HG02642 (cell line): ENCODE data around the gene TTC21A.
"Not testable (repeated sequence)": the region's sequence is repeated elsewhere in the genome, so short reads cannot be mapped to it uniquely, and the experiment has no call there.

ENCODE experiments used
- ATAC-seq: cut with Tn5 transposase; IDR thresholded peaks from one replicate; pipeline ENCODE4 v1.9.1; 2021; ENCODE audit warnings: mild to moderate bottlenecking; ENCODE audit not compliant: unreplicated experiment, poor library complexity

Gene TTC21A, protein sequence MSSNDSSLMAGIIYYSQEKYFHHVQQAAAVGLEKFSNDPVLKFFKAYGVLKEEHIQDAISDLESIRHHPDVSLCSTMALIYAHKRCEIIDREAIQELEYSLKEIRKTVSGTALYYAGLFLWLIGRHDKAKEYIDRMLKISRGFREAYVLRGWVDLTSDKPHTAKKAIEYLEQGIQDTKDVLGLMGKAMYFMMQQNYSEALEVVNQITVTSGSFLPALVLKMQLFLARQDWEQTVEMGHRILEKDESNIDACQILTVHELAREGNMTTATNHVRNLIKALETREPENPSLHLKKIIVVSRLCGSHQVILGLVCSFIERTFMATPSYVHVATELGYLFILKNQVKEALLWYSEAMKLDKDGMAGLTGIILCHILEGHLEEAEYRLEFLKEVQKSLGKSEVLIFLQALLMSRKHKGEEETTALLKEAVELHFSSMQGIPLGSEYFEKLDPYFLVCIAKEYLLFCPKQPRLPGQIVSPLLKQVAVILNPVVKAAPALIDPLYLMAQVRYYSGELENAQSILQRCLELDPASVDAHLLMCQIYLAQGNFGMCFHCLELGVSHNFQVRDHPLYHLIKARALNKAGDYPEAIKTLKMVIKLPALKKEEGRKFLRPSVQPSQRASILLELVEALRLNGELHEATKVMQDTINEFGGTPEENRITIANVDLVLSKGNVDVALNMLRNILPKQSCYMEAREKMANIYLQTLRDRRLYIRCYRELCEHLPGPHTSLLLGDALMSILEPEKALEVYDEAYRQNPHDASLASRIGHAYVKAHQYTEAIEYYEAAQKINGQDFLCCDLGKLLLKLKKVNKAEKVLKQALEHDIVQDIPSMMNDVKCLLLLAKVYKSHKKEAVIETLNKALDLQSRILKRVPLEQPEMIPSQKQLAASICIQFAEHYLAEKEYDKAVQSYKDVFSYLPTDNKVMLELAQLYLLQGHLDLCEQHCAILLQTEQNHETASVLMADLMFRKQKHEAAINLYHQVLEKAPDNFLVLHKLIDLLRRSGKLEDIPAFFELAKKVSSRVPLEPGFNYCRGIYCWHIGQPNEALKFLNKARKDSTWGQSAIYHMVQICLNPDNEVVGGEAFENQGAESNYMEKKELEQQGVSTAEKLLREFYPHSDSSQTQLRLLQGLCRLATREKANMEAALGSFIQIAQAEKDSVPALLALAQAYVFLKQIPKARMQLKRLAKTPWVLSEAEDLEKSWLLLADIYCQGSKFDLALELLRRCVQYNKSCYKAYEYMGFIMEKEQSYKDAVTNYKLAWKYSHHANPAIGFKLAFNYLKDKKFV (N-terminal part only)

DNA sequence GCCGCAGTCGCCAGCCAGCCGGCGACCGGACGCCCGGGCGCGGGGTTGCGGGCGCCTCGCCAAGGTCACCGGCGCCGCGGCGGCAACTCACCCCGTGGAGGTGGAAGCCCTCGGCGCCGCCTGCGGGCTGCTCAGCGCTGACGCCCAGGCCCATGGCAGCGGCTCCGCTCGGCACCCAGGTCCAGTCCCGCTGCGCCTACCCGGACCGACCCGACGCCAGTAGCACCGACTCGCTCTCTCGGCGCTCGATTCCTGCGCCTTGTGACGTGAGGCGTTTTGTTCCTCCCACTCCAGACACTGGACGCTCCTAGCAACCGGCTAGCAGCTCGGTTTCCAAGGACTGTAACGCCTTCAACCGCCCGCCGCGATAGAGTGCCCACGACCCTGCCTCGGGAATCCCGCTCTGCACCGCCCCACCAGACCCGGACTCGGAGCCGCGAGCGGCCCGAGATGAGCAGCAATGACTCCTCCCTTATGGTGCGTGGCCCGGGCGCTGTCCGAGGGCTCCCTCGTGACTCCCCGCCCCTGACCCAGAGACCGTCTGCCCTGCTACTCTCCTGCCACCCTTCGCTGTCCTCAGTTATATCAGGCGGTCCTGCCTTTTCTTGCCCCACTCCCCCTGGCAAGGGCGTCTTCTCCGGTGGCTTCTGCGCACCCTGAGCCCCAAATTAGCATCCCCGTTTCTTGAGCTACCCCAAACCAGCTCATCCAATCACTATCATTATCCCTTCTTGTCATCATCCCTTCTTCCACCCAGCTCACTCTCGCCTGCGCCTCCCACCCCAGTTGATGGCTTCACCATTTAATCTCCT, at the start of gene TTC21A, which contains the start of gene GORASP1:
Gene TTC21A, plus strand, starts transcription at position 293 of the 812 bp plus-strand sequence. Its CDS starts 158 bp downstream, at position 451.
Gene GORASP1, minus strand, starts transcription at position 240 of the 812 bp plus-strand sequence. Its CDS starts 86 bp downstream, at position 154.
- peak; percentile 64 for ATAC-seq

DNA sequence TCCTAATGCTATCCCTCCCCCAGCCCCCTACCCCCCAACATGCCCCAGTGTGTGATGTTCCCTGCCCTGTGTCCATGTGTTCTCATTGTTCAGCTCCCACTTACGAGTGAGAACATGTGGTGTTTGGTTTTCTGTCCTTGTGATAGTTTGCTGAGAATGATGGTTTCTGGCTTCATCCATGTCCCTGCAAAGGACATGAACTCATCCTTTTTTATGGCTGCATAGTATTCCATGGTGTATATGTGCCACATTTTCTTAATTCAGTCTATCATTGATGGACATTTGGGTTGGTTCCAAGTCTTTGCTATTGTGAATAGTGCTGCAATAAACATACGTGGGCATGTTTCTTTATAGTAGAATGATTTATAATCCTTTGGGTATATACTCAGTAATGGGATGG, 46.3 kb upstream of the TTC21A start:
- not testable (repeated sequence) for ATAC-seq

DNA sequence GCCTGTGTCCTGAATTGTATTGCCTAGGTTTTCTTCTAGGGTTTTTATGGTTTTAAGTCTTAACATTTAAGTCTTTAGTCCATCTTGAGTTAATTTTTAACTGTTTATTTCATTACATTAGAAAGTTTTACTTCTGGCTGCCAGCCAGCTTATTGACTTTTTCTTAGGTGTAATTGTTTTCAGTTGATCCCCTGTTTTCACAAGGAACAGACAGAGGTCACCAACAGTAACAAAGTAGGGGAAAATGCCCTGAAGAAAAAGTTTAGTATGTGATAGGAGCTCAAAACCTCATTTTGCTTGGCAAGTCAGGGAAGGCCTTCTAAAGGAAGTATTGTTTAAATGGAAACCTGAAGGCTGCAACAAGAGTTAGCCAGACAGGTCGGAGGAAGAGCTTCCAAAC, 45.3 kb upstream of the TTC21A start:
- ATAC-seq: no peak

DNA sequence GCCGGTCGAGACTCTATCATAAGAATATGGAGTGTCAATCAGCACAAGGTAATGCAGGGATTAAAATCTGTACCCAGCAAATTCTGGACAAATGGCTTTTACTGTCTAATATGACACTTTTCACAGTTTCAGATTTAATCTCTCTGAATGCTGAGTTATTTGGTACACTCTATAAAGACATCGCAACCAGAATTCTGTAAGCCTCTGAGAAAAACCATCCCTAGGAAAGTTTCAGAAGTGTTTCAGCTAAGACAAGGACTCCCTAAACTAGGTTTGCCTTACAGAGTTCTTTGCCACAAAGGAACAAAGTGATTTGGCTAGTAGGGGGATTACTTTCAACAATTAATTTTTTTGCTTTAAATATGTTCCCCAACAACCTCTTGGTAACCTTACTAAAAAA, 44.3 kb upstream of the TTC21A start:
- no peak for ATAC-seq

DNA sequence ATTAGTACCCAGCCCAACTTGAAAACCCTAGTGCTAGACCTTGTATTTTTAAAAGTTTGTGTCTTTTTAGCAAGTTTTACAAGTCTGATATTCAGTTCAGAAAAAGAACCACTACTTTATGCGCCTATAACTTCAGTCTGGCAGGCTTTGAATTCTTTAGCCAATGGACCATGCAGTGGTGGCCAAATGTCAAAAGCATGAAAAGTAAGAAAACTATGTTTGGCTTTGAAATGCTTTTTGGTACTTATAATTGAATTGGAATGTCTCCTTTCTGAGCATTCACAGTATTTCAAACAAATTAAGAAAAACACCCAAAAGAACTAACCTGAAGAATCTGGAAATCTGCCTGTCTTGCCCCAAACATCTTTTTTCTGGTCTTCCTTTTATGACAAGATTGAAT, 42.8 kb upstream of the TTC21A start:
- no peak for ATAC-seq

GRCh38 chr3:39065197-39065596, 42.3 kb upstream of the TTC21A start:
- peak; percentile 90 for ATAC-seq

DNA sequence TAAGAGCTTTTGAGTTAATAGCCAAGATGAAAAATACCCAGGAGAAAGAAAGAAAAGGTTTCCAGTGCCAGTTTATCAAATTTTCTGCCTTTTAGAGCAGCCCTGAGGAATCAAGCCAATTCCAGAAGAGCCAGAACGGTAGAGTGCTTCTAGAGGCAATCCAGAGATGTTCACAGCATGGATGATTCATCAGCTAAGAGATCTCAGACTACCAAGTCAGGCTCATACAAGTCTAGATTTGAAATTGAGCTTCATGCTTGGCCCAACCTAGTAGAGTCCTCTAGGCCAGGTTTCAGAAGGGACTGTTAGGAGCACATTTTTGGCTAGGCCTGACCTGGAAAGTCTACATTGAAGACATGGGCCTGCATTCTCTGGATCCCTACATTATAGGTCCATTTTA, 40.2 kb upstream of the TTC21A start:
- ATAC-seq: no peak

DNA sequence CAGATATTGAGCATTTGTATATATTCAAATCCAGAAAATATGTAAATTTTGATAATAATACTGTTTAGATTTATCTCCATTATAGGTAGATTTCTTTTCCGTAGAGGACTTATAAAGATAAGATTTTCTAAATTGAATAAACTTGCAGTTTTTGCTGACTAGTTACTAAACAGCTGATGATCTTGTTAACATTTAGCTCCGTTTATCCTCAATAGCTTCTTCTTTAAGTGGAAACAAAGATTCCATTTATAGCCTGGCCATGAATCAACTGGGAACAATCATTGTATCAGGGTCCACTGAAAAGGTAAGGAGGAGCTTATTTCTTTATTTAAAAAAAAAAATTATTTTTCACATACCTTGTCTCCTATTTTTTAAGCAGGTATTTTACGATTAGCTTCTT, 38.9 kb upstream of the TTC21A start:
- no peak for ATAC-seq

DNA sequence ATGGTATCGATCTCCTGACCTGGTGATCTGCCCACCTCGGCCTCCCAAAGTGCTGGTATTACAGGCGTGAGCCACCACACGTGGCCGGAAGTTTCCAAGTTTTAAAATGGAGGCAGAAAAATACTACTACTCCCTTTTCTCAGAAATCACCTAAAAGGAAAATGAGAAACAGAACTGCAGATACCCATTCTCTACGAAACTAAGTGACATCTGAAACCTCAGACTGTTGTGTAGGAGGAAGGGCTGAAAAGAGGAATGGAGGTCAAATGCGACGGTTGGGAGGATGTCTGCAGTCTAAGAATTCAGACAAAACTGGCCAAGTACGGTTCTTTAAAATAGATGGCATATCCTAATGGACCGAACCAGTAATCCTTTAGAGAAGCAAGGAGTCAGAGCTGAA, 31.6 kb upstream of the TTC21A start:
- ATAC-seq: no peak

DNA sequence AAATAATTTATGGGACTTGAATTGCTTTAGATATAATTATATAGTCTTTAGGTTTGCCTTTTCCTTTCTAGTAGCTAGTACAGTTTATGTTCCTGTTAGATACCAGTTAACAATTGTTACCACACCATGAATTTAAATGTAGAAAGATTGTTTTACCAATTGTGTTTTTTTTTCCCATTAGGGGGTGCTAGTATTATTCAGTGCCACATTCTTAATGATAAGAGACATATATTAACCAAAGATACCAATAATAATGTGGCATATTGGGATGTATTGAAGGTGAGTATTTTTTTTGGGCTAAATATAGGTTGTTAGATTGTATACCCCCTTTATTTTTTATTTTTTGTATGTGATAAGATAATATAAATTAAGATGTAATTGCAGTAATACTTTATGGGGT, 27.9 kb upstream of the TTC21A start:
- ATAC-seq: no peak

GRCh38 chr3:39080026-39080425, 27.5 kb upstream of the TTC21A start:
- ATAC-seq: no peak

GRCh38 chr3:39082666-39083313, 24.7 kb upstream of the TTC21A start:
- no peak for ATAC-seq

- peak; percentile 63 for ATAC-seq
These were observed 21.3 kb upstream of the TTC21A start for GRCh38 chr3:39086144-39086543.

DNA sequence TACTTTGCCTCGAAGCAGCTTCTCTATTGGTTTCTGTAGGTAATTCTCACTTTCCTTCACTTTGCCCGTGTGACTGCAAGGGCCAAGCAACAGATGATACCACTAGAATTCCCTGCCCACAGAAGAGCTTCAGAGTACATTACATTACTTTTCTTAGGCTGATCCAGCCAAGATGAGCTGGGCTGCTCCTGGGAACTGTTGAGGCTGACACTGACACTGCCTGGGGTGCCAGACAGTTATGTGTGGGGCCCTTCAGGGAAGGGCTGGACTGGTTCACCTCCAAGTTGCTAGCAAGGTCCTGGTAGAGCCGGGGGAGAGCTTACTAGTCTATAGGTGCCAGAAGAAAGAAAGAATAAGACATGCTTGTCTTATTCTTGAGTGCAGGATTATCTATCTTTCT, 19.0 kb upstream of the TTC21A start:
- no peak for ATAC-seq

DNA sequence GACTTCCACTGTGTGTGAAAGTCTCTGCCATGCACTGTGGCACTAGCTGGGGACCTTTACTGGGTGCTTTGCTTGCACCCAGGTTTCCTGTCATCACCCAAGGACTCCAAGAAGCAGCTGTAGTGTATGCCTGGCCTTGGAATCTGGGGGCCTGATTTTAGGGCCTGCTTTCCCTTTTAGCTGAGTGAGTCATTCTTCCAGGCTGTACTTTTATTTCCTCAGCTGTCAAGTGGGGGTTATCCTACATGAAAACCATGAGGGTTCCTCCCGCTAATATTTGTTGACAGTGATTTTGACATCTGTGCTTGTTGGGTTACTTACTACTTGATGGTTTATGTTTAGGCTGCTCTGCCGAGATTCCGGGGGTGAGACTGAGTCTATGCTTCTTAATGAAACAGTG, 18.6 kb upstream of the TTC21A start:
- ATAC-seq: no peak

GRCh38 chr3:39090922-39091321, 16.6 kb upstream of the TTC21A start:
- no peak for ATAC-seq

- no peak for ATAC-seq
These were observed 12.4 kb upstream of the TTC21A start for GRCh38 chr3:39094851-39095677.

- ATAC-seq: no peak
These were observed 11.7 kb upstream of the TTC21A start for GRCh38 chr3:39095778-39096177.
